Psoas muscle (tissue), 8 donors: ENCODE results near the gene RPS6KA2. TPM values are rescaled to one million over a fixed set of nuclear protein-coding genes. Genes with fewer than 3 reads are reported as not detected.

ENCODE experiments used
- ATAC-seq, 4 donors: fragments of 200-7000 bp; cut with Tn5 transposase; one replicate each; pipeline ENCODE4 v1.9.1; 2020; ENCODE audit warnings: moderate library complexity in 3 of 4, mild to moderate bottlenecking in 2 of 4
- DNase-seq, 2 donors: peaks; one replicate each; pipeline ENCODE4 v3.0.0-alpha.2; 2020
- H3K27ac ChIP-seq: fragments of 200-600 bp; one replicate; pipeline ENCODE4 v1.8.0; 2022
- H3K27me3 ChIP-seq, 3 donors: fragments of 200-600 bp in 1 of 3; one replicate each; pipeline versions ENCODE4 v1.6.1 to v1.8.0; 2013 to 2022; ENCODE audit warnings: low read length in 2 of 3, mild to moderate bottlenecking in 2 of 3, moderate library complexity in 1 of 3; ENCODE audit not compliant: insufficient read depth in 3 of 3
- H3K36me3 ChIP-seq, 2 donors: fragments of 200-600 bp in 1 of 2; one replicate each; pipeline versions ENCODE4 v1.6.1 to v1.8.0; 2013 to 2022; ENCODE audit warnings: low read depth in 1 of 2, mild to moderate bottlenecking in 1 of 2, moderate library complexity in 1 of 2; ENCODE audit not compliant: insufficient read depth in 1 of 2
- H3K4me1 ChIP-seq: fragments of 200-600 bp; one replicate; pipeline ENCODE4 v1.8.0; 2022
- H3K4me3 ChIP-seq: fragments of 200-600 bp; one replicate; pipeline ENCODE4 v1.8.0; 2022; ENCODE audit warnings: mild to moderate bottlenecking
- H3K9me3 ChIP-seq: fragments of 200-600 bp; one replicate; pipeline ENCODE4 v1.8.0; 2022
- CTCF ChIP-seq: fragments of 200-600 bp; IDR thresholded peaks from one replicate; pipeline ENCODE4 v1.8.0; 2022; ENCODE audit warnings: antibody characterized with exemption
- WGBS, 3 donors: extraction: QIAGEN DNeasy Blood & Tissue Kit; methylation state at CpG; one replicate each; pipeline versions ENCODE4 v1.1.6 to v1.1.7; 2013; 5-methylcytosine and 5-hydroxymethylcytosine counted together
- intact Hi-C, 2 donors: fragments of 100-400 bp; cut with DNase I; formaldehyde crosslinking; loops; one replicate each; pipeline versions ENCODE4 v1.11.0 to v1.14.2; 2022
- polyA plus RNA-seq, 3 donors: library from polyadenylated mRNA; stranded (reverse); fragments of 200-250 nt; gene quantifications; one replicate each; pipeline ENCODE4 v1.2.3, GENCODE V29; 2013
- total RNA-seq, 4 donors: library from RNA; stranded (reverse); fragmentation: NEBNext Ultra II Directional in 2 of 4; extraction: Animal tissue kit (Norgen Biotek cat#: 25700) in 2 of 4; gene quantifications; one replicate each; pipeline versions ENCODE4 v1.2.1 to v1.2.4, GENCODE V29; 2021 to 2023
- donor health status: healthy with polysubstance abuse.
- donor health status: DM: no; HTN: no; CAD: no; lungs with moderate emphysema.
- donor health status: Bipolar disorder and iron deficiency.
- donor health status: healthy.
- donor health status: DM: yes; HTN: yes; CAD: no.
- donor health status: DM: no; HTN: no; CAD: no.
- donor health status: DM: no; HTN: no; CAD: no.
- donor health status: DM: yes; HTN: yes; CAD: no.

RPS6KA2 gene
- total and polyA plus RNA-seq, 7 donors: 7.8 to 40.4 (median 20.0) TPM

GRCh38 chr6:166411271-166411670, 215.8 kb downstream of the RPS6KA2 start:
- DNase-seq: no peak
- H3K4me1 ChIP-seq: no peaks in the 10 kb centered on the region
- no peak overlapping the region for H3K4me3 ChIP-seq
- no peak for ATAC-seq
- H3K27ac ChIP-seq: no peak overlapping the region
- no peaks in the 10 kb centered on the region for H3K9me3 ChIP-seq
- WGBS, 3 donors: 76 to 82% (median 76%) methylated on average over 15 of the region's 15 CpGs
- TF ChIP-seq CTCF: no peak
- intact Hi-C loops: no loop called here
- H3K27me3 ChIP-seq: no peaks in the 10 kb centered on the region
- peaks cover 0 to 48% of the 10 kb centered on the region in 2 donors for H3K36me3 ChIP-seq

GRCh38 chr6:166410426-166410935, 216.6 kb downstream of the RPS6KA2 start:
- peaks cover 0 to 47% of the 10 kb centered on the region in 2 donors for H3K36me3 ChIP-seq
- intact Hi-C loops: no loop called here

GRCh38 chr6:166408936-166409755, 217.9 kb downstream of the RPS6KA2 start:
- intact Hi-C loops: no loop called here
- no peak for ATAC-seq

More at GRCh38 chr6:166410426-166410935, 216.6 kb downstream of the RPS6KA2 start:
- TF ChIP-seq CTCF: no peak
- H3K4me3 ChIP-seq: no peak overlapping the region
- DNase-seq: no peak
- H3K4me1 ChIP-seq: no peaks in the 10 kb centered on the region
- H3K27ac ChIP-seq: no peak overlapping the region
- H3K27me3 ChIP-seq: no peaks in the 10 kb centered on the region
- ATAC-seq: no peak
- H3K9me3 ChIP-seq: no peaks in the 10 kb centered on the region
- WGBS, 3 donors: 82 to 88% (median 85%) methylated on average over 10 of the region's 10 CpGs

GRCh38 chr6:166406197-166406596, 220.9 kb downstream of the RPS6KA2 start:
- DNase-seq: no peak
- H3K36me3 ChIP-seq: peaks cover 0 to 6% of the 10 kb centered on the region in 2 donors
- intact Hi-C loops: no loop called here
- H3K27ac ChIP-seq: no peak overlapping the region
- no peak overlapping the region for H3K4me3 ChIP-seq
- no peaks in the 10 kb centered on the region for H3K9me3 ChIP-seq
- no peaks in the 10 kb centered on the region for H3K27me3 ChIP-seq
- no peaks in the 10 kb centered on the region for H3K4me1 ChIP-seq
- TF ChIP-seq CTCF: no peak
- WGBS, 3 donors: 84 to 86% (median 86%) methylated on average over 12 of the region's 12 CpGs
- ATAC-seq: no peak

More at GRCh38 chr6:166408936-166409755, 217.9 kb downstream of the RPS6KA2 start:
- TF ChIP-seq CTCF: no peak
- H3K36me3 ChIP-seq: peaks cover 0 to 35% of the 10 kb centered on the region in 2 donors
- no peak overlapping the region for H3K27ac ChIP-seq
- H3K9me3 ChIP-seq: no peaks in the 10 kb centered on the region
- WGBS, 3 donors: 84 to 86% (median 84%) methylated on average over 22 of the region's 22 CpGs
- no peaks in the 10 kb centered on the region for H3K4me1 ChIP-seq
- no peak overlapping the region for H3K4me3 ChIP-seq
- no peaks in the 10 kb centered on the region for H3K27me3 ChIP-seq
- DNase-seq: no peak
